ENCODE results near the gene DEDD. TPM values are rescaled to one million over a fixed set of nuclear protein-coding genes. Genes with fewer than 3 reads are reported as not detected.

DEDD gene
- polyA plus RNA-seq, 2 of the 4 experiments (the other 2 are of a cell fraction), result 25.3 to 38.4 TPM

GRCh38 chr1:161140755-161141400 is 8.4 kb upstream of the DEDD start:
- CTCF ChIA-PET, result interaction anchor here (0.7 to 3.5 kb wide), 12 partner anchors 9 to 306 kb away, joined by 3 to 13 read pairs (median 4); partner anchors contain the start of genes UFC1 and USF1
- TF ChIP-seq ZC3H11A (IDR thresholded peaks at IDR 0.05) (peak; percentile 40), JUNB (IDR thresholded peaks at IDR 0.05) (no peak)
- DNase-seq (ENCODE audit: low read depth in 1 of 2, low spot score in 1 of 2) (no peak), ATAC-seq (no peak), FAIRE-seq (no peak)
- H3K4me1 ChIP-seq, result no peaks in the 10 kb centered on the region
- no peaks in the 10 kb centered on the region for H3K9me3 ChIP-seq
- no peak overlapping the region for H3K4me3 ChIP-seq
- POLR2A ChIA-PET, result interaction anchor here (0.6 to 1.6 kb wide), 2 partner anchors 13 to 70 kb away, joined by 4 read pairs; partner anchors contain the start of gene UFC1
- WGBS (ENCODE audit: missing lambda C conversion rate), result 96% methylated on average over 29 of the region's 29 CpGs
- H3K27ac ChIP-seq, result no peak overlapping the region
- H3K4me2 ChIP-seq, result no peak overlapping the region

GRCh38 chr1:161139766-161140165 is 7.3 kb upstream of the DEDD start:
- FAIRE-seq, result no peak
- POLR2A ChIA-PET, result interaction anchor here (1.6 kb wide), 1 partner anchor 14 kb away, joined by 4 read pairs; the partner anchor contains the start of gene UFC1
- CTCF ChIA-PET, result interaction anchor here (0.7 to 3.5 kb wide), 13 partner anchors 10 to 305 kb away, joined by 3 to 16 read pairs (median 4); partner anchors contain the start of genes KLHDC9, NIT1, PFDN2 and USF1

More at GRCh38 chr1:161139766-161140165, 7.3 kb upstream of the DEDD start:
- Histone ChIP-seq H3K9me3 (no peaks in the 10 kb centered on the region), H3K4me1 (no peaks in the 10 kb centered on the region; the same call in 2 of the 3 replicates), H3K4me3 (no peak overlapping the region), H3K27ac (no peak overlapping the region), H3K4me2 (no peak overlapping the region)
- TF ChIP-seq CBX2 (IDR thresholded peaks at IDR 0.05; ENCODE audit: borderline replicate concordance, low read depth), result no peak
- TF ChIP-seq HOXB5 (CRISPR knock-in tag; IDR thresholded peaks at IDR 0.05), result no peak
- TF ChIP-seq HMGXB4 (CRISPR knock-in tag; IDR thresholded peaks at IDR 0.05; ENCODE audit: borderline replicate concordance), result no peak
- no peak for TF ChIP-seq JUN (IDR thresholded peaks at IDR 0.05)
- TF ChIP-seq CHD4 (IDR thresholded peaks at IDR 0.05; ENCODE audit: borderline replicate concordance), result no peak
- TF ChIP-seq EHF (CRISPR knock-in tag; IDR thresholded peaks at IDR 0.05), result no peak
- no peak for TF ChIP-seq KDM5A (IDR thresholded peaks at IDR 0.05)
- no peak for TF ChIP-seq POLR2AphosphoS2 (conservative IDR thresholded peaks at IDR 0.05; ENCODE audit: low read length)
- no peak for TF ChIP-seq HEYL (CRISPR knock-in tag; IDR thresholded peaks at IDR 0.05)
- TF ChIP-seq ATOH8 (CRISPR knock-in tag; IDR thresholded peaks at IDR 0.05; ENCODE audit: low read depth), result no peak
- no peak for TF ChIP-seq MAZ (IDR thresholded peaks at IDR 0.05; ENCODE audit: borderline replicate concordance, low read depth, low read length)
- no peak for TF ChIP-seq CEBPB (IDR thresholded peaks at IDR 0.05)
- TF ChIP-seq MAX (IDR thresholded peaks at IDR 0.05), result no peak
- TF ChIP-seq MYC (IDR thresholded peaks at IDR 0.05; ENCODE audit: borderline replicate concordance, low read length), result no peak
- TF ChIP-seq CHD2 (IDR thresholded peaks at IDR 0.05; ENCODE audit: low read length, partially characterized antibody), result no peak
- TF ChIP-seq E2F6 (IDR thresholded peaks at IDR 0.05; ENCODE audit: borderline replicate concordance, low read depth), result no peak
- TF ChIP-seq ZNF302 (CRISPR knock-in tag; IDR thresholded peaks at IDR 0.05), result no peak
- TF ChIP-seq NPAS2 (CRISPR knock-in tag; IDR thresholded peaks at IDR 0.05; ENCODE audit: borderline replicate concordance), result no peak
- no peak for TF ChIP-seq KDM1A (IDR thresholded peaks at IDR 0.05; ENCODE audit: low read depth)
- TF ChIP-seq SREBF2 (IDR thresholded peaks at IDR 0.05), result no peak
- TF ChIP-seq CTCF (IDR thresholded peaks at IDR 0.05), result peak; percentile 53
- peak; percentile 37; the same call in 1 of the 3 replicates for TF ChIP-seq SMC3 (IDR thresholded peaks at IDR 0.05)
- no peak for TF ChIP-seq EHMT2 (IDR thresholded peaks at IDR 0.05; ENCODE audit: low read depth)
- no peak for TF ChIP-seq PBX3 (IDR thresholded peaks at IDR 0.05)
- no peak for TF ChIP-seq TP53 (CRISPR knock-in tag; IDR thresholded peaks at IDR 0.05)
- TF ChIP-seq ZSCAN20 (CRISPR knock-in tag; IDR thresholded peaks at IDR 0.05), result no peak
- peak; percentile 56 to 62 for TF ChIP-seq RAD21 (conservative IDR thresholded peaks at IDR 0.05 in 1 of 2, IDR thresholded peaks at IDR 0.05 in 1 of 2)
- 69% methylated on average over 1 of the region's 1 CpG for WGBS (ENCODE audit: missing lambda C conversion rate)
- DNase-seq (ENCODE audit: low read depth in 1 of 2, low spot score in 1 of 2), result peak; percentile 35 to 44
- ATAC-seq, result peak in 1 of 2 experiments; percentile 66; a peak in 3 of 6 replicates

Data from A549 (cell line).